ENCODE measurements around the gene EVI2B. TPM values are rescaled to one million over a fixed set of nuclear protein-coding genes. Genes with fewer than 3 reads are reported as not detected.
"Not testable (repeated sequence)": the region's sequence is repeated elsewhere in the genome, so short reads cannot be mapped to it uniquely, and the experiment has no call there.

The EVI2B gene
- total RNA-seq, 1 donor from 2014 or later, result 11.0 TPM

GRCh38 chr17:31269578-31269983 is 44.3 kb downstream of the EVI2B start:
- TF ChIP-seq POLR2AphosphoS5 (IDR thresholded peaks at IDR 0.05; ENCODE audit: insufficient read depth in 1 of 2, low read depth in 1 of 2), result no peak
- no peak for TF ChIP-seq POLR2A (IDR thresholded peaks at IDR 0.05)
- Histone ChIP-seq H3K27me3 (no peaks in the 10 kb centered on the region), H3K27ac (peak overlapping the region; percentile 63), H3K4me1 (peaks cover 31% of the 10 kb centered on the region), H3K4me3 (no peak overlapping the region), H3K9me3 (no peaks in the 10 kb centered on the region), H3K36me3 (peaks cover 0 to 10% of the 10 kb centered on the region in 2 donors)
- no peak for DNase-seq (ENCODE audit: extremely low spot score in 2 of 2)
- intact Hi-C loops (cut with DNase I), result no loop called here

GRCh38 chr17:31269036-31269577 is 44.7 kb downstream of the EVI2B start:
- Histone ChIP-seq H3K27ac (peak overlapping the region; percentile 70), H3K36me3 (peaks cover 0 to 10% of the 10 kb centered on the region in 2 donors), H3K4me3 (no peak overlapping the region), H3K27me3 (no peaks in the 10 kb centered on the region), H3K4me1 (peaks cover 27% of the 10 kb centered on the region), H3K9me3 (no peaks in the 10 kb centered on the region)
- intact Hi-C loops (cut with DNase I), result no loop called here
- TF ChIP-seq POLR2A (IDR thresholded peaks at IDR 0.05) (no peak), POLR2AphosphoS5 (IDR thresholded peaks at IDR 0.05; ENCODE audit: insufficient read depth in 1 of 2, low read depth in 1 of 2) (no peak), CTCF (IDR thresholded peaks at IDR 0.05) (no peak)
- no peak for DNase-seq (ENCODE audit: extremely low spot score in 2 of 2)

GRCh38 chr17:31266042-31266441 is 47.8 kb downstream of the EVI2B start:
- no peak for DNase-seq (ENCODE audit: extremely low spot score in 2 of 2)
- Histone ChIP-seq H3K36me3 (peaks cover 0 to 24% of the 10 kb centered on the region in 2 donors), H3K4me3 (no peak overlapping the region), H3K27ac (no peak overlapping the region), H3K27me3 (no peaks in the 10 kb centered on the region), H3K4me1 (peaks cover 9% of the 10 kb centered on the region), H3K9me3 (no peaks in the 10 kb centered on the region)
- TF ChIP-seq POLR2A (IDR thresholded peaks at IDR 0.05), result no peak
- TF ChIP-seq CTCF (IDR thresholded peaks at IDR 0.05), result no peak
- TF ChIP-seq POLR2AphosphoS5 (IDR thresholded peaks at IDR 0.05; ENCODE audit: insufficient read depth in 1 of 2, low read depth in 1 of 2), result no peak
- intact Hi-C loops (cut with DNase I), result no loop called here

GRCh38 chr17:31262923-31263322 is 50.9 kb downstream of the EVI2B start:
- H3K27ac ChIP-seq; H3K27me3 ChIP-seq; H3K9me3 ChIP-seq; intact Hi-C loops (cut with DNase I); DNase-seq (ENCODE audit: extremely low spot score in 2 of 2); H3K4me3 ChIP-seq; H3K4me1 ChIP-seq: not testable (repeated sequence)
- peaks cover 0 to 24% of the 10 kb centered on the region in 2 donors for H3K36me3 ChIP-seq

GRCh38 chr17:31261601-31262000 is 52.3 kb downstream of the EVI2B start:
- no peaks in the 10 kb centered on the region for H3K27me3 ChIP-seq
- peaks cover 0 to 24% of the 10 kb centered on the region in 2 donors for H3K36me3 ChIP-seq
- TF ChIP-seq CTCF (IDR thresholded peaks at IDR 0.05), result no peak
- TF ChIP-seq POLR2AphosphoS5 (IDR thresholded peaks at IDR 0.05; ENCODE audit: insufficient read depth in 1 of 2, low read depth in 1 of 2), result no peak
- TF ChIP-seq POLR2A (IDR thresholded peaks at IDR 0.05), result no peak
- H3K9me3 ChIP-seq, result no peaks in the 10 kb centered on the region
- no peak overlapping the region for H3K27ac ChIP-seq
- no peak for DNase-seq (ENCODE audit: extremely low spot score in 2 of 2)
- intact Hi-C loops (cut with DNase I), result no loop called here
- no peak overlapping the region for H3K4me3 ChIP-seq
- H3K4me1 ChIP-seq, result no peaks in the 10 kb centered on the region

- no peaks in the 10 kb centered on the region for H3K9me3 ChIP-seq
- no peaks in the 10 kb centered on the region for H3K27me3 ChIP-seq
- no peak overlapping the region for H3K27ac ChIP-seq
- TF ChIP-seq POLR2A (IDR thresholded peaks at IDR 0.05), result no peak
- TF ChIP-seq CTCF (IDR thresholded peaks at IDR 0.05), result no peak
- no peak for TF ChIP-seq POLR2AphosphoS5 (IDR thresholded peaks at IDR 0.05; ENCODE audit: insufficient read depth in 1 of 2, low read depth in 1 of 2)
- DNase-seq (ENCODE audit: extremely low spot score in 2 of 2), result no peak
- intact Hi-C loops (cut with DNase I), result no loop called here
- peaks cover 0 to 14% of the 10 kb centered on the region in 2 donors for H3K36me3 ChIP-seq
- H3K4me1 ChIP-seq, result no peaks in the 10 kb centered on the region
- no peak overlapping the region for H3K4me3 ChIP-seq
Observed at GRCh38 chr17:31260151-31260550, 53.7 kb downstream of the EVI2B start.

All from vagina (tissue), 2 donors.